K562 (cell line): ENCODE data around the gene MYO10. TPM values are rescaled to one million over a fixed set of nuclear protein-coding genes. Genes with fewer than 3 reads are reported as not detected.

ENCODE experiments used
- ATAC-seq: fragments of 200-7000 bp; cut with Tn5 transposase; 3 replicates; pipeline ENCODE4 v1.9.1; 2020; ENCODE audit warnings: moderate library complexity
- BruUV-seq: library from RNA; stranded (reverse); fragments of 400-500 nt; replicated peaks from 2 replicates; lab custom pipeline; 2021; lab: Mats Ljungman, UMichigan
- CTCF ChIA-PET: fragments of 300-600 bp; formaldehyde crosslinking; extraction: SDS; loops from one replicate; lab custom pipeline; 2021; ENCODE audit warnings: low intra/inter-chr PET ratio; lab: Yijun Ruan, JAX
- POLR2A ChIA-PET: fragments of 300-600, 350-650 bp; sonication (Branson Sonifier 250); formaldehyde crosslinking; extraction: SDS; loops from one replicate; lab custom pipeline; 2021; ENCODE audit warnings: antibody characterized with exemption, inconsistent platforms; lab: Yijun Ruan, JAX
- DNase-seq, 4 experiments: peaks; one replicate each; pipeline versions ENCODE4 v3.0.0 to v3.0.0-alpha.2; 2011 to 2018; ENCODE audit warnings: low spot score in 3 of 4, mixed read lengths in 3 of 4; ENCODE audit errors: extremely low read depth in 1 of 4
- FAIRE-seq: peaks from 2 replicates; lab custom pipeline; 2011; peaks lifted over from hg19 to GRCh38; lab: Jason Lieb, UNC
- H2AFZ ChIP-seq: 2 replicates; pipeline ENCODE4 v1.6.0; 2011; ENCODE audit warnings: low read depth, low read length, control low read depth, inconsistent platforms
- H3K27ac ChIP-seq: fragments of 200-600 bp; 3 replicates; pipeline ENCODE4 v1.8.0; 2011; ENCODE audit warnings: low read depth, mild to moderate bottlenecking, control low read depth, inconsistent platforms, low read length, moderate library complexity, mixed read lengths; ENCODE audit errors: extremely low read depth
- H3K27me3 ChIP-seq, 2 experiments: fragments of 300-600 bp in 1 of 2; 2 replicates in 1 of 2; 3 replicates in 1 of 2; pipeline versions ENCODE4 v1.6.0 to v1.8.0; 2011; ENCODE audit warnings: inconsistent platforms in 2 of 2, low read length in 2 of 2, mild to moderate bottlenecking in 1 of 2, mixed read lengths in 1 of 2, moderate library complexity in 1 of 2; ENCODE audit not compliant: control insufficient read depth in 2 of 2, insufficient read depth in 2 of 2
- H3K36me3 ChIP-seq: fragments of 300-600 bp; 3 replicates; pipeline ENCODE4 v1.8.0; 2011; ENCODE audit warnings: mild to moderate bottlenecking, low read length, inconsistent platforms; ENCODE audit not compliant: control insufficient read depth, insufficient read depth
- H3K4me1 ChIP-seq, 2 experiments: fragments of 200-600 bp in 1 of 2; replicated peaks in 1 of 2; 2 replicates in 1 of 2; 3 replicates in 1 of 2; pipeline versions ENCODE4 v1.5.1 to v1.8.0; 2011; ENCODE audit warnings: inconsistent platforms in 2 of 2, low read length in 2 of 2, mild to moderate bottlenecking in 1 of 2, mixed read lengths in 1 of 2, moderate library complexity in 1 of 2; ENCODE audit not compliant: control insufficient read depth in 2 of 2, insufficient read depth in 2 of 2
- H3K4me2 ChIP-seq: 2 replicates; pipeline ENCODE4 v1.6.1; 2011; ENCODE audit warnings: low read length, control low read depth, inconsistent platforms, mixed read lengths; ENCODE audit not compliant: insufficient read depth
- H3K4me3 ChIP-seq: fragments of 200-600 bp; sonication (generic), shearing (Covaris generic); 2 replicates; pipeline ENCODE4 v1.5.1; 2016; ENCODE audit warnings: control low read depth, inconsistent platforms
- H3K79me2 ChIP-seq: fragments of 200-600 bp; 3 replicates; pipeline ENCODE4 v1.8.0; 2011; ENCODE audit warnings: low read length, inconsistent platforms; ENCODE audit not compliant: control insufficient read depth, insufficient read depth
- H3K9ac ChIP-seq, 2 experiments: 2 replicates each; pipeline versions ENCODE4 v1.6.0 to v1.6.1; 2011; ENCODE audit warnings: low read depth in 2 of 2, low read length in 2 of 2, control low read depth in 1 of 2, inconsistent platforms in 1 of 2, mild to moderate bottlenecking in 1 of 2, mixed read lengths in 1 of 2; ENCODE audit not compliant: insufficient read depth in 1 of 2
- H3K9me1 ChIP-seq: one replicate; pipeline ENCODE4 v1.6.0; 2011; ENCODE audit warnings: inconsistent platforms, mild to moderate bottlenecking, low read length, moderate library complexity; ENCODE audit not compliant: control insufficient read depth, insufficient read depth
- H3K9me3 ChIP-seq: replicated peaks from 2 replicates; pipeline ENCODE4 v1.5.1; 2011; ENCODE audit warnings: low read depth, low read length, inconsistent platforms; ENCODE audit not compliant: control insufficient read depth, insufficient read depth
- H4K20me1 ChIP-seq: replicated peaks from 2 replicates; pipeline ENCODE4 v1.6.1; 2011; ENCODE audit warnings: low read length, inconsistent platforms, mixed read lengths; ENCODE audit not compliant: control insufficient read depth, insufficient read depth
- GATAD2A ChIP-seq: fragments of 450-650 bp; IDR thresholded peaks from 2 replicates; pipeline ENCODE4 v1.6.1; 2017
- HCFC1 ChIP-seq: IDR thresholded peaks from 2 replicates; pipeline ENCODE4 v1.6.1; 2012; ENCODE audit warnings: low read depth, low read length, improper control_type of control experiment
- HSF4 ChIP-seq: fragments of 250-450 bp; sonication (Bioruptor Pico); IDR thresholded peaks from 2 replicates; pipeline ENCODE4 v2.1.2; 2022; ENCODE audit warnings: mild to moderate bottlenecking, moderate library complexity, borderline replicate concordance
- MCM3 ChIP-seq: fragments of 450-650 bp; IDR thresholded peaks from 2 replicates; pipeline ENCODE4 v1.6.1; 2016
- MED1 ChIP-seq: sonication (generic); formaldehyde crosslinking; IDR thresholded peaks from 2 replicates; pipeline ENCODE4 v1.8.1; 2023; ENCODE audit warnings: missing genetic modification reagents, borderline replicate concordance
- NR2C2 ChIP-seq, 2 experiments: fragments of 200-800 bp in 1 of 2; sonication (Bioruptor generic) in 1 of 2; sonication (generic) in 1 of 2; formaldehyde crosslinking in 1 of 2; IDR thresholded peaks; 2 replicates each; pipeline versions ENCODE4 v1.6.1 to v1.8.0; 2016 to 2022; ENCODE audit warnings: mild to moderate bottlenecking in 1 of 2, missing compliant biosample characterization in 1 of 2, missing genetic modification characterization in 1 of 2, missing genetic modification reagents in 1 of 2
- NR2F6 ChIP-seq: fragments of 450-650 bp; formaldehyde crosslinking; IDR thresholded peaks from 2 replicates; pipeline ENCODE4 v1.4.0; 2020; ENCODE audit warnings: mild to moderate bottlenecking
- SMAD2 ChIP-seq: fragments of 150-350 bp; IDR thresholded peaks from 2 replicates; pipeline ENCODE4 v1.6.1; 2014; ENCODE audit warnings: low read depth, mild to moderate bottlenecking, low read length
- STAT5B ChIP-seq: fragments of 250-450 bp; sonication (Bioruptor Pico); IDR thresholded peaks from 2 replicates; pipeline ENCODE4 v1.8.0; 2021; ENCODE audit warnings: mild to moderate bottlenecking, inconsistent platforms
- ZNF134 ChIP-seq: fragments of 250-450 bp; sonication (Bioruptor Pico); conservative IDR thresholded peaks from 2 replicates; pipeline ENCODE4 v1.4.0; 2020
- ZNF217 ChIP-seq: sonication (generic); formaldehyde crosslinking; IDR thresholded peaks from 2 replicates; pipeline ENCODE4 v1.8.0; 2022; ENCODE audit warnings: mild to moderate bottlenecking, missing genetic modification reagents
- ZNF253 ChIP-seq: fragments of 250-450 bp; sonication (Bioruptor Pico); conservative IDR thresholded peaks from 2 replicates; pipeline ENCODE4 v1.6.1; 2021; ENCODE audit warnings: mild to moderate bottlenecking
- ZNF518B ChIP-seq: fragments of 250-450 bp; sonication (Bioruptor Pico); IDR thresholded peaks from 2 replicates; pipeline ENCODE4 v1.5.0; 2021; ENCODE audit warnings: mild to moderate bottlenecking, moderate library complexity
- ZNF586 ChIP-seq: fragments of 450-650 bp; formaldehyde crosslinking; conservative IDR thresholded peaks from 2 replicates; pipeline ENCODE4 v1.4.0; 2020; ENCODE audit warnings: mild to moderate bottlenecking, moderate library complexity
- ZNF655 ChIP-seq: fragments of 250-450 bp; sonication (Bioruptor Pico); IDR thresholded peaks from 2 replicates; pipeline ENCODE4 v1.5.0; 2021
- WGBS: fragments of 100-300 bp; shearing (Covaris generic); methylation state at CpG from one replicate; pipeline ENCODE4 v1.1.6; 2016; ENCODE audit warnings: low coverage, mixed read lengths; ENCODE audit not compliant: insufficient coverage; ENCODE audit errors: missing lambda C conversion rate; 5-methylcytosine and 5-hydroxymethylcytosine counted together
- in situ Hi-C: fragments of 300-500 bp; cut with MboI; formaldehyde crosslinking; loops from 4 replicates; pipeline ENCODE4 v1.15.0; 2018; ENCODE audit warnings: inconsistent platforms, mixed read lengths
- intact Hi-C: fragments of 100-400 bp; cut with micrococcal nuclease; formaldehyde crosslinking; loops from 2 replicates; pipeline ENCODE4 v1.14.2; 2022
- polyA plus RNA-seq, 8 experiments: library from polyadenylated mRNA; depleted of rRNA in 4 of 8; stranded (reverse) in 5 of 8; unstranded in 3 of 8; fragments of >200 nt; fragmentation: Nextera tagmentation in 2 of 8; fragmentation: Illumina TruSeq in 1 of 8; extraction: Ambion mirVana in 2 of 8; extraction: Trizol in 1 of 8; gene quantifications; 2 replicates each; pipeline versions ENCODE4 v1.2.1 to v1.2.3, GENCODE V29; 2011 to 2014; ENCODE audit warnings: inconsistent platforms in 1 of 8, missing spikeins in 1 of 8
- total RNA-seq, 7 experiments: library from RNA; depleted of rRNA in 6 of 7; stranded (reverse); fragments of >200 nt in 6 of 7; fragmentation: Illumina TruSeq in 2 of 7; extraction: Trizol in 2 of 7; gene quantifications; 2 replicates each; pipeline versions ENCODE4 v1.2.1 to v1.2.3, GENCODE V29; 2011 to 2021; ENCODE audit warnings: low replicate concordance in 1 of 7
- TF ChIP-seq, protein P1 (sequence below), 2 experiments: fragments of 450-650 bp; IDR thresholded peaks; 2 replicates each; pipeline ENCODE4 v1.6.1; 2018; ENCODE audit warnings: mild to moderate bottlenecking in 2 of 2, low read depth in 1 of 2; ENCODE audit not compliant: partially characterized antibody in 2 of 2

The MYO10 gene
- total and polyA plus RNA-seq, 9 of the 15 experiments (the other 6 are each of a cell fraction or from before 2014, with no cell fraction given) = 0.04 to 0.24 TPM; not detected in 7

- in situ Hi-C loops = no loop called here
- Histone ChIP-seq H3K9me1 (no peaks in the 10 kb centered on the region), H3K4me1 (no peaks in the 10 kb centered on the region), H3K9ac (no peak overlapping the region), H3K9me3 (no peaks in the 10 kb centered on the region), H2AFZ (no peak overlapping the region), H3K27me3 (peaks cover 11 to 41% of the 10 kb centered on the region in 2 experiments), H4K20me1 (no peaks in the 10 kb centered on the region), H3K27ac (no peak overlapping the region), H3K79me2 (no peaks in the 10 kb centered on the region), H3K4me2 (no peak overlapping the region), H3K36me3 (no peaks in the 10 kb centered on the region), H3K4me3 (no peak overlapping the region)
- intact Hi-C loops = loop anchor here (10.0 kb wide), 1 partner anchor 184 kb away; no protein-coding TSS in a partner anchor
- POLR2A ChIA-PET = no interaction called here
- ATAC-seq (no peak), FAIRE-seq (no peak), DNase-seq (no peak)
- no TSS peak for BruUV-seq
- under 1% methylated on average over 6 of the region's 6 CpGs for WGBS
- CTCF ChIA-PET = no interaction called here
- TF ChIP-seq MED1 (CRISPR knock-in tag) (no peak), SMAD2 (no peak), ZNF253 (CRISPR knock-in tag) (no peak), NR2F6 (no peak), ZNF518B (no peak), GATAD2A (no peak), ZNF134 (CRISPR knock-in tag) (no peak), MCM3 (no peak), STAT5B (CRISPR knock-in tag) (no peak), NR2C2 (CRISPR knock-in tag; IDR thresholded peaks at IDR 0.05) (no peak), NR2C2 (tag; IDR thresholded peaks at IDR 0.05) (no peak), ZNF586 (CRISPR knock-in tag) (no peak), HSF4 (CRISPR knock-in tag) (no peak), ZNF217 (CRISPR knock-in tag) (no peak), HCFC1 (no peak), ZNF655 (CRISPR knock-in tag) (no peak)
- TF ChIP-seq, protein P1, sequence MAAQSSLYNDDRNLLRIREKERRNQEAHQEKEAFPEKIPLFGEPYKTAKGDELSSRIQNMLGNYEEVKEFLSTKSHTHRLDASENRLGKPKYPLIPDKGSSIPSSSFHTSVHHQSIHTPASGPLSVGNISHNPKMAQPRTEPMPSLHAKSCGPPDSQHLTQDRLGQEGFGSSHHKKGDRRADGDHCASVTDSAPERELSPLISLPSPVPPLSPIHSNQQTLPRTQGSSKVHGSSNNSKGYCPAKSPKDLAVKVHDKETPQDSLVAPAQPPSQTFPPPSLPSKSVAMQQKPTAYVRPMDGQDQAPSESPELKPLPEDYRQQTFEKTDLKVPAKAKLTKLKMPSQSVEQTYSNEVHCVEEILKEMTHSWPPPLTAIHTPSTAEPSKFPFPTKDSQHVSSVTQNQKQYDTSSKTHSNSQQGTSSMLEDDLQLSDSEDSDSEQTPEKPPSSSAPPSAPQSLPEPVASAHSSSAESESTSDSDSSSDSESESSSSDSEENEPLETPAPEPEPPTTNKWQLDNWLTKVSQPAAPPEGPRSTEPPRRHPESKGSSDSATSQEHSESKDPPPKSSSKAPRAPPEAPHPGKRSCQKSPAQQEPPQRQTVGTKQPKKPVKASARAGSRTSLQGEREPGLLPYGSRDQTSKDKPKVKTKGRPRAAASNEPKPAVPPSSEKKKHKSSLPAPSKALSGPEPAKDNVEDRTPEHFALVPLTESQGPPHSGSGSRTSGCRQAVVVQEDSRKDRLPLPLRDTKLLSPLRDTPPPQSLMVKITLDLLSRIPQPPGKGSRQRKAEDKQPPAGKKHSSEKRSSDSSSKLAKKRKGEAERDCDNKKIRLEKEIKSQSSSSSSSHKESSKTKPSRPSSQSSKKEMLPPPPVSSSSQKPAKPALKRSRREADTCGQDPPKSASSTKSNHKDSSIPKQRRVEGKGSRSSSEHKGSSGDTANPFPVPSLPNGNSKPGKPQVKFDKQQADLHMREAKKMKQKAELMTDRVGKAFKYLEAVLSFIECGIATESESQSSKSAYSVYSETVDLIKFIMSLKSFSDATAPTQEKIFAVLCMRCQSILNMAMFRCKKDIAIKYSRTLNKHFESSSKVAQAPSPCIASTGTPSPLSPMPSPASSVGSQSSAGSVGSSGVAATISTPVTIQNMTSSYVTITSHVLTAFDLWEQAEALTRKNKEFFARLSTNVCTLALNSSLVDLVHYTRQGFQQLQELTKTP (IDR thresholded peaks at IDR 0.05; ENCODE audit: low read depth in 1 of 2, partially characterized antibody in 2 of 2) = no peak
These were observed 267.5 kb downstream of the MYO10 start for GRCh38 chr5:16668631-16669030.
